ENCODE data around the gene UCN2.

Gene UCN2

DNA sequence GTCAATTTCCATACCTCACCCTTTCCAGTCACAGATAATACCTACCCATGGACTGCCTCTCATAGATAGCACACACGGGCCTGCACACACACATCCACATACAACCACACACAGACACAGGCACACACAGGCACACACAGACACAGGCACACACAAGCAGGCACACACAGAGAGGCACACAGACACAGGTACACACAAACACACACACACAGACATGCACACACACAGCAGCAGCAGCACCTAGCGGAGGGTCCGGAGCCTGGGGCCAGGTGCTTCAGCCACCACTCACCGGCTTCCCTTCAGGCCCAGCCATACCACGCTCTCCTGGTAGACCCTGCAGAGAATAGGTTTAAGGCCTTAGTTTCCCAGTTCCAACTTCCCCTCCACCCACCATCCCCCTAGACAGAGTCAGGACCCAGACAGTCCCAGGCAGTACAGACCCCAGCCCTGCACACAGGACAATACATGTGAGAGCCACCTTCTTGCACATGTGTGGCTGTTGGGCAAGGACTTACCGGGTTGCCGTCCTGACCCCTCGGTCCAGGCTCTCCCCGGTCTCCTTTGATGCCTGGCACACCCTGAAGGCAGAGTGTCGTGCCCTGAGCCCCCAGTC is 10.5 kb upstream of the UCN2 start:
- H3K4me1 Mint-ChIP-seq (ENCODE audit: low read depth): no peaks in the 10 kb centered on the region
- no peak for DNase-seq
- no peaks in the 10 kb centered on the region for H3K36me3 Mint-ChIP-seq (ENCODE audit: low read depth)
- no peaks in the 10 kb centered on the region for H3K9me3 Mint-ChIP-seq
- H3K4me3 Mint-ChIP-seq: no peak overlapping the region
- no peaks in the 10 kb centered on the region for H3K27me3 Mint-ChIP-seq
- no peak overlapping the region for H3K27ac Mint-ChIP-seq

DNA sequence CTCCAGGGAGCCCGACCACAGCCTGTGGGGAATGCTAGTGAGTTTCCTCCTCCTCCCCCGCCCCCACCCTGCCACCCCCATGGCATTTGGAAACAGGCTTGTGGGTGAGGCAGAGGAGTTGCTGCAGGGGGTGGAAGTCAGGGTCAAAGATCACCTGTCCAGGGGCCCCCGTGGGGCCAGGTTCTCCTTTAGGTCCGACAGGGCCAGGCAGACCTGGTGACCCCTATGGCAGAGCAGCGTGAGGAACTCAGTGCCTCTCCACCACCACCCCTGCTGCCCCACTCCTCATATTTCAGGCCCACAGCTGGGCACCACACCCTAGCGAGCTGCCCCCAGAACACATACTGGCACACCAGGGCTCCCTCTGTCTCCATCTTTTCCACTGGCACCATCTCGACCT is 8.9 kb upstream of the UCN2 start:
- no peak for DNase-seq
- no peaks in the 10 kb centered on the region for H3K36me3 Mint-ChIP-seq (ENCODE audit: low read depth)
- H3K27ac Mint-ChIP-seq: no peak overlapping the region
- no peak overlapping the region for H3K4me3 Mint-ChIP-seq
- H3K27me3 Mint-ChIP-seq: no peaks in the 10 kb centered on the region
- no peaks in the 10 kb centered on the region for H3K9me3 Mint-ChIP-seq
- no peaks in the 10 kb centered on the region for H3K4me1 Mint-ChIP-seq (ENCODE audit: low read depth)

DNA sequence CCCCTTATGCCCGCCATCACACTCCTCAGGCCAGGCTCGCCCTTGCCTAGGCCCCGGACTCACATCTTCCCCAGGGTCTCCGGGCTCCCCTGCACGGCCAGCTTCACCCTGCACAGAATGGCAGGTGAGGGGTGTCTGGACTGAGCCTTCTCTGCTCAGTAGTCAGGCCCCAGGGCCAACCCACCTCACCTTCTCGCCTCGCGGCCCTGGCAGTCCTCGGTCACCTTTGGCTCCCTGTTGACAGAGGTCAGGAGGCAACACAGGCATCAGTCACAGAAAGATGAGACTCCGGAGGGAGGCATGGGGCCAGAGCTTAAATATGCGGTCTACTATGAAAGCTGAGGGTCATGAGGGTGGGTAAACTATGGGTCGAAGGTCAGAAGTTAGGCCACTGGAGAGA is 8.4 kb upstream of the UCN2 start:
- no peak for DNase-seq
- Mint-ChIP-seq H3K36me3 (ENCODE audit: low read depth) (no peaks in the 10 kb centered on the region), H3K4me3 (no peak overlapping the region), H3K9me3 (no peaks in the 10 kb centered on the region), H3K27me3 (no peaks in the 10 kb centered on the region), H3K4me1 (ENCODE audit: low read depth) (no peaks in the 10 kb centered on the region), H3K27ac (no peak overlapping the region)

DNA sequence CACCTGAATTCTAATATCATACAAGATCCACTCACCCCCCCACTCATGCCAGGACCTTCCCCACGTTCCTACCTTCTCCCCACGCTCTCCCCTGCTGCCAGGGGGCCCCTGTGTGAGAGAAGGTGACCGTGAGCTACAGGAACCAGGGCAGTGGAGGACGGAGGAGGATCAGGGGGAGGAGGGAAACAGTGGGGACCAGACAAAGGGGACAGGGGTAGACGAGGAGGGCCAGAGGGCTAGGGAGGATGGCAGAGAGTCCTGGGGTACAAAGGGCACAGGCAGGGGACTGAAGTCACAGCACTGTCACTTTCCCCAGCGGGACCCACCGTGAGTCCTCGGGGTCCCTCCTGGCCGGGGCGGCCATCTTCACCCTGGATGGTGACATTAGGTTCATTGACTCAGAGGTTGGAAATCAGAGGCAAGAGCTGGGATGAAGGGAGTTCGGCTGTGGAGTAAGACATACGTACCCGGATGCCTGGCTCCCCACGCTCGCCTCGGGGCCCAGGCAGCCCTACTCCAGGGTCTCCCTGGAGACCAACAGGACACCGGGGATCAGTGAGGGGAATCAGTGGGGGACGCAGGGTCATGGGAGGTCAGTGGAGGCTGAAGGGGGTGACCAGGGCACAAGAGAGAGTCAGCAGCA is 6.3 kb upstream of the UCN2 start:
- Mint-ChIP-seq H3K9me3 (no peaks in the 10 kb centered on the region), H3K27me3 (no peaks in the 10 kb centered on the region), H3K4me1 (ENCODE audit: low read depth) (peaks cover 3% of the 10 kb centered on the region), H3K36me3 (ENCODE audit: low read depth) (no peaks in the 10 kb centered on the region), H3K27ac (no peak overlapping the region), H3K4me3 (no peak overlapping the region)
- no peak for DNase-seq

DNA sequence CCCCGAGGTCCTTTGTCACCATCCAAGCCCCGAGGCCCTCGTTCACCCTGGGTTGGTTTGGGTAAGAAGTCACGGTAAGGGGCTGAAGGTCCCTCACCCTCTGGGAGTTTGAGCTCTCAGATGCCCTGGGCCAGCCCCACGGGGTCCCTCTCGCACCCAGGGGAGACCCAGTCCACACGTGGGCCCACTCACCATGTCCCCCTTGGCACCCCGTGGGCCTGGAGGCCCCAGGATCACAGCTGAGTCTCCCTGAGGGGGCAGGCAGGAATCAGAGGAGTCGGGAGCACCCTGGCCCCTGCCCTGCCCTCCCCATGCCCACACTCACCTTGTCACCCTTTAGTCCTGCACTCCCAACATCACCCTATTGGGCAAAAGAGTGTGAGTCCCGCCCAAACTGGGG is 5.8 kb upstream of the UCN2 start:
- no peak overlapping the region for H3K4me3 Mint-ChIP-seq
- no peaks in the 10 kb centered on the region for H3K36me3 Mint-ChIP-seq (ENCODE audit: low read depth)
- H3K27ac Mint-ChIP-seq: no peak overlapping the region
- DNase-seq: no peak
- no peaks in the 10 kb centered on the region for H3K27me3 Mint-ChIP-seq
- H3K9me3 Mint-ChIP-seq: no peaks in the 10 kb centered on the region
- H3K4me1 Mint-ChIP-seq (ENCODE audit: low read depth): peaks cover 3% of the 10 kb centered on the region

DNA sequence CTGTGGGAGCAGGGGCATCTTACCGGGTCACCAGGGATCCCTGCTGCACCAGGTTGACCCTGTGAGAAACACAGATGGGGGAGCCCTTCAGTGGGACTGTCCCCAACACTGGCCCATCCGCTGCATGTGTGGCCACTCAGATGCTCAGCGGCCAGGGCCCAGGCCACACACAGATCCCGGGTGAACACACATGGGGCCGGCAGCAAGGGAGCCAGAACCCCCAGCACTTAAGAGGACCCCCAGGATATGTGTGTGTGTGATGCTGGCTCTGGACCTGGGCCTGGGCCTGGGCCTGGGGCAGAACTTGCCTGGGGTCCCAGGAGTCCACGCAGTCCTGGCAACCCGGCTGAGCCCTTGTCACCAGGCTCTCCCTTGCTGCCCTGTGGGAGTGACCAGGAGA is 4.9 kb upstream of the UCN2 start:
- Mint-ChIP-seq H3K9me3 (no peaks in the 10 kb centered on the region), H3K27me3 (no peaks in the 10 kb centered on the region), H3K36me3 (ENCODE audit: low read depth) (no peaks in the 10 kb centered on the region), H3K4me3 (no peak overlapping the region), H3K27ac (no peak overlapping the region), H3K4me1 (ENCODE audit: low read depth) (peaks cover 8% of the 10 kb centered on the region)
- no peak for DNase-seq

DNA sequence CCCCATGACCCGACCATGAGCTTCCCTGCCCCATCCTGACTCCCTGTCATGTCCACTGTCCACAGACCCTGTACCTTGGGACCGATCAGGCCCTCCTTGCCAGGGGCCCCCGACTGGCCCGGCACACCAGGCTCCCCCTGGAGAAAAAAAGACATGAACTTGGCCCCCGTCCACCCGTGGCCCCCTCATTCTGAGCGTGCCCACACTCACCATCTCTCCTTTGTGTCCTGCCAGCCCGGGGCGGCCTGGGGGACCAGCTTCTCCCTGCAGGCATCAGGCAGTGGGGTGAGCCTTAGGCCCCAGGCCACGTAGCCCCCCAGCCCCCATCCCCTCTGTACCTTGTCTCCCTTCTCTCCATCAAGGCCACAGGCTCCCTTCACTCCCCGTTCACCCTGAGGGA is 3.9 kb upstream of the UCN2 start:
- Mint-ChIP-seq H3K27me3 (no peaks in the 10 kb centered on the region), H3K4me1 (ENCODE audit: low read depth) (peaks cover 8% of the 10 kb centered on the region), H3K4me3 (no peak overlapping the region), H3K27ac (no peak overlapping the region), H3K9me3 (no peaks in the 10 kb centered on the region), H3K36me3 (ENCODE audit: low read depth) (no peaks in the 10 kb centered on the region)
- DNase-seq: no peak

DNA sequence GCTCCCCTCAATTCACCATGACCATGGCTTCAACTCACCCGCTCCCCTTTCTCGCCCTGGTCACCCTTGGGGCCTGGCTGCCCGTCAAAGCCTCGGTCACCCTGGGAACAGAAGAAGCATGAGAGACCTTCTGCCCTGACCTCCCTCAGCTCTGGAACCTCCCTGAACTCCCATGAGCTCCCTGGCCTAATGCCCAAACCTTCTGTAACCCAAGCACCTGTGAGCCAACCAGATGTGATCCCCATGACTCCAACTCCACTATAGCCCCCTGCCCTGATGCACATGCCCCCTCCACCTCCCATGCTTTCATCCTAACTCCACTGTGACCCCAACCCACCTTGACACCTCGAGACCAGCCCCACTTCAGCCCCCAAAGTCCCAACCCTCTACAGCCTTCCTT is 3.5 kb upstream of the UCN2 start:
- Mint-ChIP-seq H3K27ac (no peak overlapping the region), H3K9me3 (no peaks in the 10 kb centered on the region), H3K36me3 (ENCODE audit: low read depth) (no peaks in the 10 kb centered on the region), H3K4me3 (no peak overlapping the region), H3K27me3 (no peaks in the 10 kb centered on the region), H3K4me1 (ENCODE audit: low read depth) (peaks cover 8% of the 10 kb centered on the region)
- no peak for DNase-seq

DNA sequence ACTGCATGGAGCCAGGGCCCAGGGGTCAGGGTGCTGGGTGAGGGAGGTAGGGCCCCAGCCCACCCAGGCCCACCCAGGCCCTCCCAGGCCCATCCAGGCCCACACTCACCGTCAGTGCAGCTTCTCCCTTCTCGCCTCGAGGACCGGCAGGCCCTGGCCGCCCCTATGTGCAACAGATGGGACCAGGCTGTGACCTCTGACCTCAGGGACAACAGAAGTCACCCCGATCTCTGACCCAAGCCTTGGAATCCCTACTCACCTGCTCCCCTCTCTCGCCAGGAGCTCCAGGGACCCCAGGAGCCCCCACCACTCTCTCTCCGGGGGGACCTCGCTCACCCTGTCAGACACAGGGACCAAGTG is 2.8 kb upstream of the UCN2 start:
- Mint-ChIP-seq H3K27ac (no peak overlapping the region), H3K4me1 (ENCODE audit: low read depth) (peaks cover 8% of the 10 kb centered on the region), H3K9me3 (no peaks in the 10 kb centered on the region), H3K36me3 (ENCODE audit: low read depth) (no peaks in the 10 kb centered on the region), H3K27me3 (no peaks in the 10 kb centered on the region), H3K4me3 (no peak overlapping the region)
- DNase-seq: no peak

DNA sequence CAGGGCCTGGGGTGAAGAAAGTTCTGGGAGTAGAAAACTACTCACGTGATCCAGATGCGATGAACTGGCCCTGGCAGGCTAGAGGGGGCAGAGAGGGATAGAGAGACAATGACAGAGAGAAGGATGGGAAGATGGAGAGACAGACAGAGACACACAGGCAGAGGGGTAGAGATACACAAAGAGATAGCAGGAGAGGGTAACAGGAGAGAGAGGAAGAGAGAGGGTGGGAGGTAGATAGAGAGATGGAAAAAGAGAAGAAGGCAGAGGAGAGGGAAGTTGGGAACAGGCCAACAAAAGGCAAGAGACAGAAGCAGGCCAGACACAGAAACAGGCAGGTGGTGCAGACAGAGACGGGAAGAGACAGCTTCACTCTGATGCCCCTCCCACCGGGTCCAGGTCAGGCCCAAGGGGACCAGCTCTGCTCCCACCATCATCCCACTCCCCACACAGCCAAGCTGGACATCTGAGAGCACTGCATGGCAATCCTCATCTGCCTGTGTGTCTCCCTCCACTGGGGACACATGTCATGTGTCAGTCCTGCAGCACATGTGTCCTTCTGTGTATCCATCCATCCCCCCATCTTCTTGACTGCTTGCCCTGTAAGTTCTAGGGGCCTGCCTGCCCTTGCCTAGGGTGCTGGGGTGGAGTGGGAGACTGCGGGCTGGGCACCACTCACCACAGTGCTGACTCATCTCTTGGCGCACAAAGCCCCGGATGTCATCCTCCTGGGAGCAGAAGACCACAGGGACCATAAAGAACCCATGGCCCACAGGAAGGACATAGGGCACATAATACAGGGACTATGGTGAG is 2.2 kb upstream of the UCN2 start:
- no peaks in the 10 kb centered on the region for H3K27me3 Mint-ChIP-seq
- H3K9me3 Mint-ChIP-seq: no peaks in the 10 kb centered on the region
- peaks cover 8% of the 10 kb centered on the region for H3K4me1 Mint-ChIP-seq (ENCODE audit: low read depth)
- H3K4me3 Mint-ChIP-seq: no peak overlapping the region
- DNase-seq: no peak
- H3K27ac Mint-ChIP-seq: no peak overlapping the region
- H3K36me3 Mint-ChIP-seq (ENCODE audit: low read depth): no peaks in the 10 kb centered on the region

DNA sequence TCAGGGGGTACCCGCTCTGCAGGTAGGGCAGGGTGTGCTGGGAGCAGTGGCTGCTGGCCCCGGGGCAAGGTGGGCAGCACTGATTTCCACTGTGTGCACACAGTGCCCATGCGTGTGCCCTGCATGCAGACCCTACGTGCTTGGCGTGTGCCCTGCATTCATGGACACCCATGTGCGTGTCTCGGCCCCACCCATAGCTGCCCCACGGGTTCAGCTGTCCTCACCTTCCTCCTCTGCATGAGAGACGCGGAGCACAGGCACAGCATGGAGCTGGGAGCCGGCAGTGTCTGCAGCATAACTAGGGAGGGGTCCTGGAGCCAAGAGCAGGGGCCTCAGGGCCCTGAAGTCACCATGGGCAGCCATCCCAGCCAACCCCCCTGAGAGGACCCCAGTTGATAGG is 1.6 kb upstream of the UCN2 start:
- Mint-ChIP-seq H3K27ac (no peak overlapping the region), H3K4me1 (ENCODE audit: low read depth) (peaks cover 8% of the 10 kb centered on the region), H3K4me3 (no peak overlapping the region), H3K36me3 (ENCODE audit: low read depth) (no peaks in the 10 kb centered on the region), H3K9me3 (no peaks in the 10 kb centered on the region), H3K27me3 (no peaks in the 10 kb centered on the region)
- DNase-seq: no peak

DNA sequence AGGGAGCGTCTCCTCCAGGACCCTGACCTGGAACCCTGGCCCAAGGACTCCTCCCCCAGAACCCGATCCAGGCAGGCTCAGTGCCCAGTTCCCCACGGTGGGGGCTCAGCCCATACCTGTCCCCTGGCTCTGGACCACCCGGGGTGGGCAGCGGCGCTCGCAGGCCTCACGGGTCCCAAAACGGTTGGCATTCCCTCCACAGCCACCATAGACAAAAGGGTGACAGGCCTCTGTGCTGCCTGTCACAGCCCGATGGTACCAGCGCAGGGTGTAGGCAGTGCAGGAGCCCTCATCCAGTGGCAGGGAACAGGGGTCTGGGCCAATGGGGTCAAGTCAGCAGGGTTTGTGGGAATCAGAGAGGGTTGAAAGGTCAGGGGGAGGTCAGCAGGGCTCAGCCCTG is 1.1 kb upstream of the UCN2 start:
- Mint-ChIP-seq H3K27ac (no peak overlapping the region), H3K4me3 (no peak overlapping the region), H3K4me1 (ENCODE audit: low read depth) (peaks cover 8% of the 10 kb centered on the region), H3K9me3 (no peaks in the 10 kb centered on the region), H3K36me3 (ENCODE audit: low read depth) (no peaks in the 10 kb centered on the region), H3K27me3 (no peaks in the 10 kb centered on the region)
- DNase-seq: no peak

DNA sequence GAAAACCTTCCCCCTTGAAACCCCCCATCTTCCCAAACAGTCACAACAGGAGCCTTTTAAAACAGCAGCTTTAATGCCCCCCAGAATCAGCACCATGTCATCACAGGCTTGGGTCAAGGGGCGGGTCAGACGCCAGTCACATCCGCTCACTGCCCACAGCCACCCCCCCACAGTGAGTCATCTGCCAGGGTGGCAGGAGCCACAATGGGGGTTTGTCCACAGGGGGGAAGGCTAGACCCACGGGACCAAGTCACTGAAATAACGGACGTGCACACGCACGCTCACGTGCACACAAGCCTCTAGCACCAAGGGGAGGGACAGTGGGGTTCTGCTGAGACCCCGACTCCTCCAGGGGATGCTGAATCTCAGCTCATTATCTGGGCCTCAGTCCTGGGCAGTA is 441 bp upstream of the UCN2 start:
- peaks cover 8% of the 10 kb centered on the region for H3K4me1 Mint-ChIP-seq (ENCODE audit: low read depth)
- no peak overlapping the region for H3K4me3 Mint-ChIP-seq
- no peaks in the 10 kb centered on the region for H3K9me3 Mint-ChIP-seq
- peak; percentile 46 for DNase-seq
- H3K27ac Mint-ChIP-seq: no peak overlapping the region
- no peaks in the 10 kb centered on the region for H3K36me3 Mint-ChIP-seq (ENCODE audit: low read depth)
- H3K27me3 Mint-ChIP-seq: no peaks in the 10 kb centered on the region

DNA sequence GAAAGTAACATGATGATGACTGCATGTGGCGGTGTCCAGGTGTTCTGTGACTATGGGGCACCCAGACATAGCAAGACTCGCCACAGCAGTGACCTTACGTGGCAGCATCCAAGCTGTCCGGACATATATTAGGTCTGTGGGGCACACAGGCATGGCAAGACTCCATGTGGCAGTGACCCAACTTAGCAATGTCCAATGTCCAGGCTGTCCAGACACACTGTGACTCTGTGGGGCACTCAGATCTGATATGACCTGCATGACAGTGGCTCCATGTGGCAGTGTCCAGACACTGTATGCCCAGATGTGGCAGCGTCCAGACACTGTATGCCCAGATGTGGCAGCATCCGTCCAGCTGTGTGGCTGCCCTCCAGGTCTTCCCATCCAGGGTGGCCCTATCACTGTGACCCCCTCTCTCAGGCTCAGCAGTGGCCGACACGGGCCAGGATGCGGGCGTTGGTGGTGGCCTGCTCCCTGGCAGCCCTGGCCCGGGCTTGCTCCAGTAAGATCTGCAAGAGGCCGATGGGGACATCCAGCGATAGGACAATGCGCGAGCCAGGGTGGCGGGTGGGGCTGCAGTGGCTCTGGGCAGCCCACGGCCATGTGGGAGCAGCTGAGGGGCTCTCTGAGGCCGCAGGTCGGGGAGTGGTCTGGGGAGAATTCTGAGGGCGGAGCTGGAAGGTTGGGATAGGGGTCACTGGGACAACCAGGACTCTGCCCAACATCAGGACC is 1.1 kb downstream of the UCN2 start:
- DNase-seq: no peak
- no peaks in the 10 kb centered on the region for H3K27me3 Mint-ChIP-seq
- no peaks in the 10 kb centered on the region for H3K9me3 Mint-ChIP-seq
- no peak overlapping the region for H3K27ac Mint-ChIP-seq
- no peaks in the 10 kb centered on the region for H3K36me3 Mint-ChIP-seq (ENCODE audit: low read depth)
- H3K4me3 Mint-ChIP-seq: no peak overlapping the region
- peaks cover 12% of the 10 kb centered on the region for H3K4me1 Mint-ChIP-seq (ENCODE audit: low read depth)

Data from activated T-cell treated with anti-CD3 and anti-CD28 coated beads, Interleukin-2, amount 50 U/mL, for 24 hours (primary cell).